HCT116 (cell line): Measurements from ENCODE around the gene SETD9. TPM values are rescaled to one million over a fixed set of nuclear protein-coding genes. Genes with fewer than 3 reads are reported as not detected.

Experiments
- ATAC-seq: fragments of 200-7000 bp; cut with Tn5 transposase; 2 replicates; pipeline ENCODE4 v1.9.1; 2020; ENCODE audit warnings: mild to moderate bottlenecking, moderate library complexity
- BruUV-seq: library from RNA; stranded (reverse); fragments of 400-500 nt; replicated peaks from 2 replicates; lab custom pipeline; 2021; lab: Mats Ljungman, UMichigan
- CTCF ChIA-PET: fragments of 300-600 bp; sonication (Branson Sonifier 250); formaldehyde crosslinking; loops from one replicate; lab custom pipeline; 2021; ENCODE audit warnings: antibody characterized with exemption; lab: Charles Lee
- POLR2A ChIA-PET: fragments of 300-600, 350-600 bp; sonication (Branson Sonifier 250); formaldehyde crosslinking; loops from one replicate; lab custom pipeline; 2021; ENCODE audit warnings: antibody characterized with exemption; lab: Charles Lee
- RAD21 ChIA-PET, 2 experiments: fragments of 300-600 bp; sonication (Branson Sonifier 250); formaldehyde crosslinking; loops; one replicate each; lab custom pipeline; 2023; ENCODE audit warnings: low total read pairs in 2 of 2; ENCODE audit not compliant: uncharacterized antibody in 2 of 2, unreplicated experiment in 2 of 2, low non-redundant PET in 1 of 2; lab: Charles Lee
- DNase-seq: peaks from one replicate; pipeline ENCODE4 v3.0.0-alpha.2; 2010; ENCODE audit warnings: low read depth, low spot score
- H2AFZ ChIP-seq: fragments of 200-600 bp; shearing (Covaris generic), sonication (generic); 2 replicates; pipeline ENCODE4 v1.6.1; 2017; ENCODE audit warnings: low read depth, mixed run types, mixed read lengths, antibody characterized with exemption, low read length; ENCODE audit not compliant: poor library complexity, severe bottlenecking
- H3K27ac ChIP-seq: 2 replicates; pipeline ENCODE4 v1.5.1; 2012; ENCODE audit warnings: low read depth, low read length
- H3K27me3 ChIP-seq: fragments of 200-600 bp; sonication (generic); 2 replicates; pipeline ENCODE4 v1.6.1; 2016; ENCODE audit warnings: mixed run types, low read length, mixed read lengths; ENCODE audit not compliant: insufficient read depth
- H3K36me3 ChIP-seq, 2 experiments: fragments of 200-500 bp in 1 of 2; fragments of 200-600 bp in 1 of 2; sonication (Bioruptor generic) in 1 of 2; sonication (generic) in 1 of 2; 2 replicates each; pipeline versions ENCODE4 v1.5.1 to v1.6.1; 2014 to 2016; ENCODE audit warnings: low read length in 2 of 2, inconsistent platforms in 1 of 2, mixed read lengths in 1 of 2, mixed run types in 1 of 2; ENCODE audit not compliant: insufficient read depth in 2 of 2, control insufficient read depth in 1 of 2
- H3K4me1 ChIP-seq, 2 experiments: fragments of 200-600 bp in 1 of 2; sonication (generic) in 1 of 2; 2 replicates each; pipeline versions ENCODE4 v1.5.1 to v1.6.1; 2012 to 2017; ENCODE audit warnings: low read length in 2 of 2, inconsistent platforms in 1 of 2, mild to moderate bottlenecking in 1 of 2, mixed read lengths in 1 of 2, mixed run types in 1 of 2, moderate library complexity in 1 of 2; ENCODE audit not compliant: insufficient read depth in 2 of 2, control insufficient read depth in 1 of 2
- H3K4me2 ChIP-seq: fragments of 200-600 bp; sonication (generic); 2 replicates; pipeline ENCODE4 v1.6.1; 2017; ENCODE audit warnings: mixed run types, low read length, mixed read lengths
- H3K4me3 ChIP-seq, 2 experiments: fragments of 200-600 bp in 1 of 2; sonication (generic) in 1 of 2; replicated peaks in 1 of 2; 2 replicates each; pipeline ENCODE4 v1.5.1; 2011 to 2016; ENCODE audit warnings: low read length in 2 of 2, control low read depth in 1 of 2, low read depth in 1 of 2, mild to moderate bottlenecking in 1 of 2, mixed read lengths in 1 of 2, mixed run types in 1 of 2
- H3K79me2 ChIP-seq: fragments of 200-600 bp; sonication (generic); 2 replicates; pipeline ENCODE4 v1.6.1; 2017; ENCODE audit warnings: mild to moderate bottlenecking, mixed run types, low read length, moderate library complexity, mixed read lengths; ENCODE audit not compliant: insufficient read depth
- H3K9ac ChIP-seq: fragments of 200-600 bp; sonication (generic); 2 replicates; pipeline ENCODE4 v1.6.1; 2016; ENCODE audit warnings: low read length, mixed read lengths
- H3K9me2 ChIP-seq: fragments of 200-600 bp; sonication (generic), shearing (Covaris generic); 2 replicates; pipeline ENCODE4 v1.6.1; 2017; ENCODE audit warnings: mixed run types, mild to moderate bottlenecking, moderate library complexity; ENCODE audit not compliant: insufficient read depth
- H3K9me3 ChIP-seq, 2 experiments: fragments of 200-500 bp in 1 of 2; fragments of 200-600 bp in 1 of 2; sonication (Bioruptor generic) in 1 of 2; sonication (generic) in 1 of 2; 2 replicates each; pipeline ENCODE4 v1.6.1; 2014 to 2017; ENCODE audit warnings: low read length in 2 of 2, mixed read lengths in 2 of 2, inconsistent platforms in 1 of 2, low read depth in 1 of 2, mild to moderate bottlenecking in 1 of 2, mixed run types in 1 of 2, moderate library complexity in 1 of 2; ENCODE audit not compliant: control insufficient read depth in 1 of 2, insufficient read depth in 1 of 2
- H4K20me1 ChIP-seq: fragments of 200-600 bp; sonication (generic), shearing (Covaris generic); 2 replicates; pipeline ENCODE4 v1.6.1; 2017; ENCODE audit warnings: mixed run types, mild to moderate bottlenecking, moderate library complexity; ENCODE audit not compliant: insufficient read depth
- CBX3 ChIP-seq: IDR thresholded peaks from 2 replicates; pipeline ENCODE4 v1.6.1; 2012; ENCODE audit warnings: low read depth
- EZH2 ChIP-seq: fragments of 200-600 bp; sonication (generic); IDR thresholded peaks from 2 replicates; pipeline ENCODE4 v1.6.1; 2017; ENCODE audit warnings: antibody characterized with exemption, mixed run types
- EZH2phosphoT487 ChIP-seq: fragments of 200-600 bp; IDR thresholded peaks from 2 replicates; pipeline ENCODE4 v1.6.1; 2018; ENCODE audit warnings: antibody characterized with exemption, borderline replicate concordance
- FOSL1 ChIP-seq: IDR thresholded peaks from 2 replicates; pipeline ENCODE4 v1.6.1; 2012; ENCODE audit warnings: low read depth
- JUND ChIP-seq: IDR thresholded peaks from 2 replicates; pipeline ENCODE4 v1.6.1; 2012
- POLR2A ChIP-seq: IDR thresholded peaks from 2 replicates; pipeline ENCODE4 v1.7.0; 2011; ENCODE audit warnings: borderline replicate concordance; ENCODE audit not compliant: insufficient read depth, insufficient read length; ENCODE audit errors: extremely low read depth
- POLR2AphosphoS5 ChIP-seq: IDR thresholded peaks from 2 replicates; pipeline ENCODE4 v1.6.1; 2011; ENCODE audit warnings: mild to moderate bottlenecking, low read depth, low read length, moderate library complexity
- RAD21 ChIP-seq: IDR thresholded peaks from 2 replicates; pipeline ENCODE4 v1.6.1; 2012; ENCODE audit warnings: low read depth, mild to moderate bottlenecking
- SIN3A ChIP-seq: IDR thresholded peaks from 2 replicates; pipeline ENCODE4 v1.6.1; 2012; ENCODE audit warnings: low read depth
- TCF7L2 ChIP-seq: IDR thresholded peaks from 2 replicates; pipeline ENCODE4 v1.7.0; 2011; ENCODE audit warnings: borderline replicate concordance, inconsistent platforms; ENCODE audit not compliant: insufficient read depth, insufficient read length; ENCODE audit errors: extremely low read depth
- ZFX ChIP-seq: fragments of 450-650 bp; IDR thresholded peaks from 2 replicates; pipeline ENCODE4 v1.6.1; 2017
- intact Hi-C: fragments of 100-400 bp; cut with micrococcal nuclease; formaldehyde crosslinking; loops from 2 replicates; pipeline ENCODE4 v1.10.0; 2022
- total RNA-seq: library from RNA; stranded (reverse); gene quantifications from one replicate; pipeline ENCODE4 v1.2.1, GENCODE V29; 2021; ENCODE audit not compliant: unreplicated experiment
- TF ChIP-seq, protein P1 (sequence below): IDR thresholded peaks from 2 replicates; pipeline ENCODE4 v1.6.1; 2011; ENCODE audit warnings: mild to moderate bottlenecking, low read length, moderate library complexity; ENCODE audit not compliant: insufficient replicate concordance; ENCODE audit errors: extremely low read depth

The SETD9 gene
- total RNA-seq, 1 experiment from 2014 or later: 10.9 TPM

DNA sequence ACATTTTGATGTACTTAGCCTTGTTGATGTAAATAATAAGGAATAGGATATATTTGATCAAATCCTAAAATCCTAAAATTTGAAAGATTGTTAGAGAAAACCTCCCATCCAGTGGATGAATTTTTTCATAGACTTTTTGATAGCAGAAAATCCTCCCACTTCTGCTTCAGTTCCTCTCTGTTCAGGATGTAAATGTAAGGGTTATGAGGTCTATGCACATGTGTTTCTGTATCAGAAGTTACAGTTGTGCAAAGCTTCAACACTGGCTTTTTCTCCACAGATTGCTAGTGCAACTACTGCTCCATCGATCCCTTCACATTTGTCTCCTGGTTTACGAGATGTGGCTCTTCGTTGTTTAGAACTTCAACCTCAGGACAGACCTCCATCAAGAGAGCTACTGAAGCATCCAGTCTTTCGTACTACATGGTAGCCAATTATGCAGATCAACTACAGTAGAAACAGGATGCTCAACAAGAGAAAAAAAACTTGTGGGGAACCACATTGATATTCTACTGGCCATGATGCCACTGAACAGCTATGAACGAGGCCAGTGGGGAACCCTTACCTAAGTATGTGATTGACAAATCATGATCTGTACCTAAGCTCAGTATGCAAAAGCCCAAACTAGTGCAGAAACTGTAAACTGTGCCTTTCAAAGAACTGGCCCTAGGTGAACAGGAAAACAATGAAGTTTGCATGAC is 16.0 kb upstream of the SETD9 start:
- no peak overlapping the region for H3K4me3 ChIP-seq

DNA sequence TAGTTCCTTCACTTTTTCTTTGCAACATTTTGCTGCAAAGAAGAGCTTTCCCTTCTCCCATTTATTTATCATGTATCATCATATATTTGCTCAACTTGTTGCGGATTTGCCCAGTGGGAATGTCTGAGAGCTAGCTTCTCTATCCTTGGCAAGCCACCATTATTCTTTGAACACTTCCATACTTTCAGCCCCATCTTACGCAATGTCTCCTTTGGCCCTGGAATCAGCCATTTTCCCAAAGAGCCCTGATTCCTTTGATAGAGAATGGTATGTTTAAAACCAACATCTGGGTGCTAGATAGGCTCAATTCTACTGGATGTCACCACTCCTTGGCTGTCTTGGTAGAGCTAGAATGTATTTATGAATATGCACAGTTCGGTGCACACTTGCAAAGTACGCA is 12.6 kb upstream of the SETD9 start:
- no TSS peak for BruUV-seq
- H3K9me3 ChIP-seq: no peaks in the 10 kb centered on the region
- peaks cover 3 to 6% of the 10 kb centered on the region in 2 experiments; a peak in 1 of 4 replicates for H3K36me3 ChIP-seq
- no peaks in the 10 kb centered on the region for H3K4me1 ChIP-seq
- H3K4me3 ChIP-seq: no peak overlapping the region
- no peaks in the 10 kb centered on the region for H3K27me3 ChIP-seq
- no peak for ATAC-seq
- RAD21 ChIA-PET: no interaction called here
- no peak overlapping the region for H3K27ac ChIP-seq
- no peak for DNase-seq
- H3K9me2 ChIP-seq: no peaks in the 10 kb centered on the region
- POLR2A ChIA-PET: no interaction called here
- H4K20me1 ChIP-seq: no peaks in the 10 kb centered on the region
- CTCF ChIA-PET: interaction anchor here (0.8 to 1.0 kb wide), 2 partner anchors 13 to 626 kb away, joined by 3 to 4 read pairs; no protein-coding TSS in a partner anchor
- H3K4me2 ChIP-seq: no peak overlapping the region
- H2AFZ ChIP-seq: no peak overlapping the region
- H3K79me2 ChIP-seq: no peaks in the 10 kb centered on the region
- no peak overlapping the region for H3K9ac ChIP-seq
- intact Hi-C loops: no loop called here
- no peak for TF ChIP-seq TCF7L2
- no peak for TF ChIP-seq JUND
- TF ChIP-seq EZH2phosphoT487: no peak
- no peak for TF ChIP-seq ZFX
- TF ChIP-seq POLR2A: no peak
- TF ChIP-seq, protein P1, sequence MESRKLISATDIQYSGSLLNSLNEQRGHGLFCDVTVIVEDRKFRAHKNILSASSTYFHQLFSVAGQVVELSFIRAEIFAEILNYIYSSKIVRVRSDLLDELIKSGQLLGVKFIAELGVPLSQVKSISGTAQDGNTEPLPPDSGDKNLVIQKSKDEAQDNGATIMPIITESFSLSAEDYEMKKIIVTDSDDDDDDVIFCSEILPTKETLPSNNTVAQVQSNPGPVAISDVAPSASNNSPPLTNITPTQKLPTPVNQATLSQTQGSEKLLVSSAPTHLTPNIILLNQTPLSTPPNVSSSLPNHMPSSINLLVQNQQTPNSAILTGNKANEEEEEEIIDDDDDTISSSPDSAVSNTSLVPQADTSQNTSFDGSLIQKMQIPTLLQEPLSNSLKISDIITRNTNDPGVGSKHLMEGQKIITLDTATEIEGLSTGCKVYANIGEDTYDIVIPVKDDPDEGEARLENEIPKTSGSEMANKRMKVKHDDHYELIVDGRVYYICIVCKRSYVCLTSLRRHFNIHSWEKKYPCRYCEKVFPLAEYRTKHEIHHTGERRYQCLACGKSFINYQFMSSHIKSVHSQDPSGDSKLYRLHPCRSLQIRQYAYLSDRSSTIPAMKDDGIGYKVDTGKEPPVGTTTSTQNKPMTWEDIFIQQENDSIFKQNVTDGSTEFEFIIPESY: no peak
- TF ChIP-seq CBX3: no peak
- no peak for TF ChIP-seq POLR2AphosphoS5
- TF ChIP-seq EZH2: no peak
- no peak for TF ChIP-seq FOSL1

More for the DNA sequence above, 16.0 kb upstream of the SETD9 start:
- ChIA-PET CTCF (no interaction called here), RAD21 (no interaction called here), POLR2A (no interaction called here)
- Histone ChIP-seq H4K20me1 (no peaks in the 10 kb centered on the region), H3K79me2 (no peaks in the 10 kb centered on the region), H3K4me2 (no peak overlapping the region), H3K27me3 (no peaks in the 10 kb centered on the region), H3K9me3 (no peaks in the 10 kb centered on the region), H3K4me1 (no peaks in the 10 kb centered on the region), H2AFZ (no peak overlapping the region), H3K9ac (no peak overlapping the region), H3K27ac (no peak overlapping the region), H3K36me3 (peaks cover 6 to 10% of the 10 kb centered on the region in 2 experiments; a peak in 3 of 4 replicates), H3K9me2 (no peaks in the 10 kb centered on the region)
- no TSS peak for BruUV-seq
- no peak for ATAC-seq
- TF ChIP-seq RAD21: no peak
- TF ChIP-seq, protein P1: no peak
- TF ChIP-seq EZH2: no peak
- no peak for TF ChIP-seq CBX3
- TF ChIP-seq ZFX: no peak
- TF ChIP-seq FOSL1: no peak
- no peak for TF ChIP-seq SIN3A
- no peak for DNase-seq
- intact Hi-C loops: no loop called here
